ENCODE data around the gene NCMAP. TPM values are rescaled to one million over a fixed set of nuclear protein-coding genes. Genes with fewer than 3 reads are reported as not detected.

The NCMAP gene
- polyA plus RNA-seq, 1 donor from 2014 or later, result not detected

GRCh38 chr1:24589200-24589599, 33.3 kb downstream of the NCMAP start:
- H3F3A ChIP-seq (ENCODE audit: insufficient read depth, low read length, poor library complexity, severe bottlenecking), result no peaks in the 10 kb centered on the region
- no peak overlapping the region for H3K9ac ChIP-seq (ENCODE audit: low read length)
- no peak overlapping the region for H3K27ac ChIP-seq (ENCODE audit: low read length)
- H4K20me1 ChIP-seq (ENCODE audit: insufficient read depth), result no peaks in the 10 kb centered on the region
- TF ChIP-seq EZH2 (IDR thresholded peaks at IDR 0.05; ENCODE audit: borderline replicate concordance, insufficient read depth, low read length, poor library complexity, severe bottlenecking) (no peak), CTCF (IDR thresholded peaks at IDR 0.05; ENCODE audit: poor library complexity, severe bottlenecking) (no peak), TAF1 (IDR thresholded peaks at IDR 0.05; ENCODE audit: low read depth) (no peak), EP300 (conservative IDR thresholded peaks at IDR 0.05; ENCODE audit: poor library complexity, severe bottlenecking) (no peak), SMC3 (conservative IDR thresholded peaks at IDR 0.05; ENCODE audit: poor library complexity) (no peak), MXI1 (conservative IDR thresholded peaks at IDR 0.05; ENCODE audit: poor library complexity, severe bottlenecking) (no peak), REST (IDR thresholded peaks at IDR 0.05; ENCODE audit: borderline replicate concordance) (no peak), POLR2AphosphoS5 (IDR thresholded peaks at IDR 0.05) (no peak), RAD21 (conservative IDR thresholded peaks at IDR 0.05) (no peak)
- H3K9me3 ChIP-seq (ENCODE audit: low read length), result no peaks in the 10 kb centered on the region
- no peak overlapping the region for H2AFZ ChIP-seq (ENCODE audit: low read depth, low read length)
- H3K4me2 ChIP-seq (ENCODE audit: low read length), result no peak overlapping the region
- H3K36me3 ChIP-seq (ENCODE audit: insufficient read depth, low read length), result no peaks in the 10 kb centered on the region
- H3K27me3 ChIP-seq (ENCODE audit: insufficient read depth, low read depth, low read length), result no peaks in the 10 kb centered on the region
- H3K79me2 ChIP-seq (replicated peaks; ENCODE audit: insufficient read depth, low read length), result no peaks in the 10 kb centered on the region
- H3K9me2 ChIP-seq (ENCODE audit: insufficient read depth, low read length), result no peaks in the 10 kb centered on the region
- H3K4me3 ChIP-seq (ENCODE audit: low read length), result no peak overlapping the region

GRCh38 chr1:24591781-24592180, 35.9 kb downstream of the NCMAP start:
- no peak overlapping the region for H3K27ac ChIP-seq (ENCODE audit: low read length)
- H3K79me2 ChIP-seq (replicated peaks; ENCODE audit: insufficient read depth, low read length), result no peaks in the 10 kb centered on the region
- no peak overlapping the region for H3K9ac ChIP-seq (ENCODE audit: low read length)
- H3K4me2 ChIP-seq (ENCODE audit: low read length), result no peak overlapping the region
- H2AFZ ChIP-seq (ENCODE audit: low read depth, low read length), result no peak overlapping the region
- no peaks in the 10 kb centered on the region for H3K36me3 ChIP-seq (ENCODE audit: insufficient read depth, low read length)
- no peaks in the 10 kb centered on the region for H3K9me3 ChIP-seq (ENCODE audit: low read length)
- TF ChIP-seq EZH2 (IDR thresholded peaks at IDR 0.05; ENCODE audit: borderline replicate concordance, insufficient read depth, low read length, poor library complexity, severe bottlenecking) (no peak), POLR2AphosphoS5 (IDR thresholded peaks at IDR 0.05) (no peak), MXI1 (conservative IDR thresholded peaks at IDR 0.05; ENCODE audit: poor library complexity, severe bottlenecking) (no peak), TAF1 (IDR thresholded peaks at IDR 0.05; ENCODE audit: low read depth) (no peak), SMC3 (conservative IDR thresholded peaks at IDR 0.05; ENCODE audit: poor library complexity) (no peak), EP300 (conservative IDR thresholded peaks at IDR 0.05; ENCODE audit: poor library complexity, severe bottlenecking) (no peak), CTCF (IDR thresholded peaks at IDR 0.05; ENCODE audit: poor library complexity, severe bottlenecking) (no peak)
- H3K27me3 ChIP-seq (ENCODE audit: insufficient read depth, low read depth, low read length), result no peaks in the 10 kb centered on the region
- H4K20me1 ChIP-seq (ENCODE audit: insufficient read depth), result no peaks in the 10 kb centered on the region
- H3F3A ChIP-seq (ENCODE audit: insufficient read depth, low read length, poor library complexity, severe bottlenecking), result no peaks in the 10 kb centered on the region
- no peaks in the 10 kb centered on the region for H3K9me2 ChIP-seq (ENCODE audit: insufficient read depth, low read length)
- no peak overlapping the region for H3K4me3 ChIP-seq (ENCODE audit: low read length)
